DND-41 (cell line): ENCODE results near the gene SPSB3.

Source experiments
- CTCF ChIP-seq: IDR thresholded peaks from 2 replicates; pipeline ENCODE4 v1.5.1; 2012; ENCODE audit warnings: borderline replicate concordance, low read length, moderate library complexity, mild to moderate bottlenecking; ENCODE audit not compliant: poor library complexity, severe bottlenecking; ENCODE audit errors: extremely low read depth
- EZH2 ChIP-seq: IDR thresholded peaks from 3 replicates; pipeline ENCODE4 v1.6.1; 2012; ENCODE audit warnings: borderline replicate concordance, low read depth, mild to moderate bottlenecking, moderate library complexity, low read length, inconsistent platforms; ENCODE audit not compliant: severe bottlenecking

GRCh38 chr16:1778200-1779179 is 3.9 kb downstream of the SPSB3 start:
- TF ChIP-seq CTCF (no peak), EZH2 (no peak)
